ENCODE results near the gene SLC6A3.
"Not testable (repeated sequence)": the region's sequence is repeated elsewhere in the genome, so short reads cannot be mapped to it uniquely, and the experiment has no call there.

Gene SLC6A3

DNA sequence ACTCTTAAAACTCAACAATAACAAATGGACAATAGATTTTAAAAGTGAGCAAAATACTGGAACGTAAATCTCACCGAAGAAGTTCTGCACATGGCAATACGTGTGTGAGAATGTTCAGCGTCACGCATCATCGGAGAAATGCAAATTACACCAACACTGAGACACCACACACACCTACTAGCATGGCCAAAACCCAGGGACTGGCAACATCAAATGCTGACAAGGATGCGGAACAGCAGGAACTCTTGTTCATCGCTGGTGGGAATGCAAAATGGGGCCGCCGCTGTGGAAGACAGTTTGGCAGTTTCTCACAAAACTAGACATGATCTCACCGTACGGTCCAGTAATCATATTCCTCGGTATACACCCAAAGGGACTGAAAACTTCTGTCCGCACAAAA, 78.7 kb downstream of the SLC6A3 start:
- DNase-seq = no peak

DNA sequence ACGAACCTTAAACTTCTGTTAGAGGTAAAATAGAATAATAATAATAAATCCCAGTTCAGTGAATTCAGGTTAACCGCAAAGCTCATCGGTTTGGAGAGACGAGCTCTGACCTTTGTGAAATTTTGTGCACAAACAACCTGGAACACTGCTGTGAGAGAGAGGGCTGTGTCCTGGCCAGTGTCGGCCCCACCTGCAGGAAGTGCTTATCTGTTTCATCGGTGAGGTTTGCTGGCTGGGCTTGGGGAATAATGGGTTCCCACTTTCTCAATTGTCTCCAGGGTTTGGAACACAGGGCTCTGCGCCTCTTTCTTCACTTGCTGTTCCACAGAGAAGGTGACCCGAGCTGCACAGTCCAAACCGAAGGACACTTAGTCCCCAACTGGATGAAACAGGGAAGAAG, 81.0 kb downstream of the SLC6A3 start:
- DNase-seq = no peak

DNA sequence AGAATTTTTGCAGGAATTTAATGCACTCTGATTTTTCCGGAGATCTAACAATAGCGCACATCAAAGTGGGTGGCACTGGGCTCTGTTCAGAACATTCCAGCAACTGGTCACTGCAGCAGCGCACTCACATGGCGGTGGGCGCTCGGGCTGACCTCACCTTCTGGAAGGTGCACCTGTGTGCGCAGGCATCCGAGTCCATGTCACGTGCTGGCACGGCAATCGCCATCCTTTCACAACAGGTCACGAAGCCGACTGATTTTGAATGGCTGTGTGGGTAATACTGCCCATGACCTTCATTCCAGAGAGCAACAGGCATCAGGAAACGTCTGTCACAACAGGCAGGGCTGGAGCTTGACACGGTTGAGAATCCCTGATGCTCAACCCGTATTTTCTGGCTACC, 81.7 kb downstream of the SLC6A3 start:
- DNase-seq = no peak

DNA sequence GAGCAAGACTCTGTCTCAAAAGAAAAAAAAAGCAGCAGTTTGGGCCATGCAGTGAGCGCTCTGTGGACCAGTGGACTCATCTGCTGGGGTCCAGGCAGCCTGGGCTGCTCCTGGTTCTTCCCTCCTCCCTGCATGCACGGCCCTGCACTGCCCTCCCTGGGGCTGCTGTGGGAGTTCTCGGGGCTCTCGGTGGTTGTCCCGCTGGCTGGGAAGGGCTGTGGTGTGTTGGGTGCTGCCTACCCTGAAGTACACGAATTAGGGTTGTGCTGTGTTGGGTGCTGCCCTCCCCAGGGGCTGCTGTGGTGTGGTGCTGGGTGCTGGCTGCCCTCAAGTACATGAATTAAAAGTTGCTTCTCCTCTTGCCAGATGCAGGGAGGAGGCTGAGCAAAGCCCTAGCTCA, 82.1 kb downstream of the SLC6A3 start:
- no peak for DNase-seq

DNA sequence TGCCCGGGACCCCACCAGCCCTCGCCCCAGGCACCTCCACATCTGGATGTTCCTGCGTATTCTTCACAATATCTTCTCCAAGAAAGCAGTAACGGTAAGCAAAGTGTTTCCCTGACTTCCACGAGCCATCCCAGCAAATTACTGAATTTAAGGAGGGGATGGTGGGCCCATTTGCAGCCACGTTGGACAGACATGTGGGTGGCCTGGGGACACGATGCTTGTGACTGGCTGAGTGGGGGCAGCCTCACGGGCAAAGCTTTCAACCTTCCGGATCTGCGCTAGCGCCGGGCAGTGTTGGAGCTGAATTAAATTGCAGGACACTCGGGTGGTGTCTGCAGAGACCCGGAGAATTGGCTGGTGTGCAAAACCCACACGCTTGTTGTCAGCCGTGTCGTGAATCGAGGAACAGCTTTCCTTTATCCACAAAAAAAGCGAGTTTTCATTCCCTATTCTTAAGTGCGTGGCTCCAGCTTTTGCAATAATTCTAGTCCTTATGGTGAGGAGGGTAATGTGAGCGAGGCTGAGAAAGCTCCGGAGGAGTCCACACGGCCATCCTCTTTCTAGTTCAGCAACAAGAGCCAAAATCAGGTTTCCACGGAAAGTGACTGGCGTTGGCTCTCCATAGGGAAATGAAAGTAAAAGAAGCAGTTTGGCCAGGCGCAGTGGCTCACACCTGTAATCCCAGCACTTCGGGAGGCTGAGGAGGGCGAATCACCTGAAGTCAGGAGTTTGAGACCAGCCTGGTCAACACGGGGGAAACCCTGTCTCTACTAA, 82.8 kb downstream of the SLC6A3 start:
- no peak for DNase-seq

DNA sequence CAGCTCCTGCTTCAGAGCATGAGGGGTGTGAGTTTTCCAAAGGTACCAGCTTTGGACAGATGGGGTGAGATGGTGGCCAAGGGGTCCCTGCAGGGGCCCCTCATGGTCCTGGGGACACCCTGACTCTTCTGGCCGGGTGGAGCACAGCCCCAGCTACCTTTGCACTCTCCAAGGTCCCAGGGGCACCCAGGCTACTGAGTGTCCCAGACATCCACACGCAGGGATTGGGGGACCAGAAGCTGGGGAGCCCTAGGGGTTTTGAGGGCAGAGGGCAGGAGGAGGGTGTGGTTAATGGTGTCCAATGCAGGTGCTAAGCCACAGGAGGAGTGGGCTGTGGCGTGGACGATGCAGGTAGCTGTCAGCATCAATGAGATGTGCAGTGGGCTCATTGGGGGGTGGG, 84.4 kb downstream of the SLC6A3 start:
- no peak for DNase-seq

DNA sequence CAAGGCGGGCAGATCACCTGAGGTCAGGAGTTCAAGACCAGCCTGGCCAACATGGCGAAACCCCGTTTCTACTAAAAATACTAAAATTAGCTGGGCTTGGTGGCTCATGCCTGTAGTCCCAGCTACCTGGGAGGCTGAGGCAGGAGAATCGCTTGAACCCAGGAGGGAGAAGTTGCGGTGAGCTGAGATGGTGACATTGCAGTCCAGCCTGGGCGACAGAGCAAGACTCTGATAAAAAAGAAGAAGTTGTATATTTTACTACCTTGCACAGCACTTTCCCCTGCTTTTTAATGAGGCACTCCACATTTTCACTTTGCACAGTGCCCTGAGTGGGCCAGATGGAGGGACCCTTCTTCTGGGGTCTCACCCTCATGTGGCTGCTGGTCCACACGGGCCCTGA, 84.9 kb downstream of the SLC6A3 start:
- DNase-seq = not testable (repeated sequence)

DNA sequence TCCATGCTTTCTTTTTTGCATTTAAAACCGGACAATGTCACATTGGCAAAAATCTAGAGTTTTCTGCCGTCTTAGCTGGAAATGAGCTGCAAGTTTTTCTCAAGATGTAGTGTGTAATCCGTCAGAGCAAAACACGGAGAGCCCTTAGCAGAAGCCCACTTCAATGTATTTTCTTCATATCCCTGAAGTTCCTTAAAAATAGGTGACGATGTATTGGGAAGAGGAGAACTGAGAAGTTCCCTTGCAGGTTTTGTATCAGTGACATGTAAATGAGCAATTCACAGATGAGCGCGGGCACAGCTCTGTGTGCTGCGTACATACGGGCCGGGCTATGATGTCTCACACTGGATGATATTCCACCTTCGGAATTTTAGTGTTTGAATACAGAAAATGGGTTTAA, 85.5 kb downstream of the SLC6A3 start:
- DNase-seq = no peak

DNA sequence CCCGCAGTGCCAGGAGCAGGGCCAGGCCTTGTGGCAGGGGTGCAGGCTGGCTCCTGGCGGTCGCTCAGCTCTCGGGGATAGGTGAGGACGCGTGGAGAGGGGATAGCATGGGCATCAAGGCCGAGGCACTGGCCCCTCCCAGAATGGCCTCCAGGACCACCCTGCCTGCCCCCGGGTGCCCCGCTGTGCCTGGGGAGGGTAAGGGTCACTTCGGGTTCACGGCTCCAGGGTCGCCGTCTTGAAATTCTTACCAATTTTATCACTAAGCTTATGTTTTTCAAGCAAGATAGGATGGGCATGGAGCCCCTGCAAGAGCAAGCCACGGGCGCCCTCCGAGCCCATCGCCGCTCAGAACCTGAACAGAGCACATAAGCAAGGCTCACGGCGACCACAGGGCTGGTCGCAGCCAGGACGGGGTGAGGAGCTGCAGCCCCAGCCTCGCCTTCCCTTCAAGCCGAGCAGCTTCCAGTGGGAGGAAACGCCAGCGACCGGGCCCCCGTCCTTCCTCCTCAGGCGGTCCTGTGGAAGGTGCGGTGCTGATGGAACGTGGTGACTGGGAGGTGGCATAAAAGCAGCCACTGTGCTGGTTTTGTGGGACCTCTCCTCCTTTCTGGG, 86.1 kb downstream of the SLC6A3 start:
- no peak for DNase-seq

DNA sequence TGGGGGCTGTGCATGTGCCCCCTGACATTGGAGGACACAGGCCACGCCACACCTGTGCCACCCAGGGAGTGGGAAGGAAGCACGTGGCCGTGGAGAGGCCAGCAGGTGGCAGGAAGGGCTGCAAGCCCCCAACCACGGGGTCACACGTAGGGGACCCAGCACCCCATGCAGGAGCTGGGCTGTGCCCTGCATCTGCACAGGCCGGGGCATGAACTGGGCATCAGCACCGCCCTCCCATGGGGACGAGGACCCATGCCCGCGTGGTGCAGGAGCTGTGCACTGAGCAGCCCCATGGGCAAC, 86.6 kb downstream of the SLC6A3 start:
- DNase-seq = no peak

DNA sequence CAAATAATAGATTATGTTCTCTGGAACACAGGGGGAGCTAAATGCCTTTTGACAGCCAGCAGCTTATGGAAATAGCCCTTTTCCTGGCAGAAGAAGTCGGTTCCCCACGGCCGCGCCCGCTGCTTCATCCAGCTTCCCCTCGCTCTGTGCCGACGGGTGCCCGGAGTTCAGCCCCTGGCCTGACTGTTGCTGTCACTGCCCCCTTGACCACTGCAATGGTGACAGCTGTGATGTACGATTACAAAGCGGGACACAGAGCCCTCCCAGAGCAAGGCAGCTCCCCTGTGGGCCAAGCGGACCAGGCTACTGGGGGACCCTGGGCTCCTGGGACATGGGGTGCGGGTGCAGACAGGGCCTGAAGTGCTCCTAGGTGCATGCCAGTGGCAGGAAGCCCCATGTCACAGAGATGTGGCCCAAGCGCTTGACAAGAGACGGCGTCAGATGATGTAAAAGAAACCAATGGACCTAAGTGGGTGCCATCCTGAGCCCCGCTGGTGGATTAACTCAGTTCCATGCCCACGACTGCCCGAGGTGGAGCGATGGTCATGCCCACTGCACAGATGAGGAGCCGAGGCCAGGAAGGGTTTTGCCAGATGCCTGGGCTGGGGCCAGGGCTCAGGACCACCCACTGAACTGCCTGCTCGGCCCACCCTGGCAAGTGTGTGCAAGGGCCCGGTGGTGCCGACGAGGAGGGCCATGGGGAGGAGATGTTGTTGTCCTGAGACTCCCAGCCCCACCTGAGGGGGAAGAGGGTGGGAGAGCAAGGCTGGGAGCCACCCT, 87.1 kb downstream of the SLC6A3 start:
- no peak for DNase-seq

DNA sequence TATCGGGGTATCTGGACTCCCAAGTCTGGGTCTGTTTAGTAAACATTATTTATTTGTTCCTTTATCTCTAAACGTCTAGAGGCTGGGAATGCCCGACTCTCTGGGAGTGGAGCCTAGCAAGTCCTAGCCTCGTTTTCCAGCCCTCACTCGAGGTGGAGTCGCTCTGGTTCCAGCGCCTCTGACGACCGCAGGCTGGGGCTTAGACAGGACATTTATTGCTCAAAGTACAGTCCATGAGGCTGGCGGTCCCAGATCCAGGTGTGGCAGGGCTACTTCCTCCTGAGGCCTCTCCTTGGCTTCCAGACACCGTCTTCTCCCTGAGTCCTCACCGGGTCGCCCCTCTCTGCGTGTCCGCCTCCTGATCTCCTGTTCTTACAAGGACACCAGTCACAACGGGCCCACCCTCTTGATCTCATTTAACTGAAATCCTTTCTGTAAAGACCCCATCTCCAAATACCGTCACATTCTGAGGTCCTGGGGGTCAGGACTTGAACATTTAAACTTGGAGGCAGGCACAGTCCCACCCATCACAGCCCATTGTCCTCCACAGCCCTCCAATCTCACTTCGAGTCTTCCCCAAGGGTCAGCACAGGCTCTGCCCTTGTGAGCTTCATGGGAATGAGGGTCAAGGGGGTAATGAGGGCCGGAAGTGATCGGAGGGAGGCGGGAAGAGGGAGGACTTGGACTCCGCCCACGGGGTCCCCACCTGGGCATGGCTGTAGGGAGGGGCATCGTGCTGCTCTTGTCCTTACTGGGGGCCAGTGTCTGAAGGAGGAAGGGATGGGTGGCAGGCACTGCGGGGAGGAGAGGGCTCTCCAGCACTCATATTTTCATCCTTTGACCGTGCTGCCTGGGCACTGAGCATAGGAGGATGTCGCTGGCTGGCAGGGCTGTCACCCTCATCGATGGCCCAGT, 88.1 kb downstream of the SLC6A3 start:
- DNase-seq = no peak

DNA sequence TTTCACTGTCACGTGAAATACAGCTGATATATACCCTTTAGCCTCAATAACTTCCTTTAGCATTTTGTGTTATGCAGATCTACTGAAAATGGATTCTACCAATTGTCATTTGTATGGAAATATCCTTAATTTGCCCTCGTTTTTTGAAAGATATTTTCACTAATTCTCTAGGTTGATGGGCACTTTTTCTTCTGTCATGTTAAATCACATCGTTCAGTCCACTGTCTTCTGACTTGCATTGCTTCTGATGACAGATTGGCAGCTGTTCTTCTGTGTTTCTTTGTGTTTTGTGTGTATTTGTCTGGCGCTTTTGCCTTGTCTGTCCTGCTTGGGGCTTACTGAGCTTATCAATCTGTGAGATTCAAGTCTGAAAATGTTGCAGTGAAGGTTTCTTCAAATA, 90.7 kb downstream of the SLC6A3 start:
- no peak for DNase-seq

DNA sequence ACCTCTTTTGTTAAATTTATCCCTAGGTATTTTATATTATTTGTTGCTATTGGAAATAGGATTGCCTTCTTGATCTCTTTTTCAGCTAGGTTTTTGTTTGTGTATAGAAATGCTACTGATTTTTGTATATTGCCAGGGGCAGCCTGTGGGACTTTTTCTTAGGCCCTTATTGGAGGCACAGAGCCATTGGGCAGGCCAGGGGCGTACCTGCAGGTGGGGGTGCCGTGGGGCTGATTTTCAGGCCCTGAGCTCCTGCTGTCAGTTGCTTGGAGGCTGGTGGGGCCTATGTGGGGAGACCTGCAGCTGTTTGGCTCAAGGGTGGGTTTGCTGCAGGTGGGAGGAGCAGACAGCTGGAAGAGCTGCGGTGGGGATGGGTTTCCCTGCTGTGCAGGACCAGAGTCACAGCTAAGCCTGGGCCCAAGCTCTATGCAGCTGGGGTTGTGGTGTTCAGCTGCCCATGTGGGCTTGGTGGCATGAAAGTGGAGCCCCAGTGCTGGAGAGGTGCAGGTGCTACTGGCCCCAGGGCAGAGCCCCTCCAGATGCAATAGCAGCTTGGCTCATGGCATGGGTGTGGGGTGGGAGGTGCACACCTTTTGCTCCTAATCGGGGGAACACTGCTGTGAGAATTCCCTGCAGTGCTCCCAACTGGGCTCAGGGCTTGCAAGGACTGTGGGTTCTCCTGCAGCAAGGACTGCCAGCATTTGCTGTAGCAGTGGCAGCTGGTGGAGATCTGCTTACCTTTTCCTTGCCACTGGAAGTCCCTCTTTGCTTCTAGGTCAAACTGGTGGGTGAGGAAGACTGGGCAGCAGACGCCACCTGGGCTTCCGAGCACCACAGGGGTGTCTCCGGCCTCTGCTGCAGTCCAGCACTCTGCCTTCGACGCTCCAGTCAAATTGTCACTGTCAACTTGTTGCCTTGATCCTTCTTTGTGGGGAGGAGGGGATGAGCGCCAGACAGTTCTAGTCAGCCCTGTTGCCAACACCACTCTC, 92.7 kb downstream of the SLC6A3 start:
- DNase-seq = no peak

DNA sequence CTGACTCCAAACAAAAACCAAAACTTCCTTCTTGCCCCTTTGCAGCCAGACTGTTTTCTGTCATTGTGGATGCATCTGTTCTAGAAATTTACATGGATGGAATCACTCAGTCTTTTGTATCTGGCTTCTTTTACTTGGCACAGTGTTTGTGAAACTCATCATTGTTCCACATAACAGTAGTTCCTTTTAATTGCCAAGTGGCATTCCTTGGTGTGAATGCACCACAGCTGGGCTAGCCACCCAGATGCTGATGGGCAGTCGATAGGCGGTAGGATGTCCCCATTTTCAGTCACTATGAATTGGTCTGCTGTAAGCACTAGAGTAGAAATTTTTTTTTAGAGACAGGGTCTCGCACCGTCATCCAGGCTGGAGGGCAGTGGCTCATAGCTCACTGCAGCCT, 94.1 kb downstream of the SLC6A3 start:
- no peak for DNase-seq

DNA sequence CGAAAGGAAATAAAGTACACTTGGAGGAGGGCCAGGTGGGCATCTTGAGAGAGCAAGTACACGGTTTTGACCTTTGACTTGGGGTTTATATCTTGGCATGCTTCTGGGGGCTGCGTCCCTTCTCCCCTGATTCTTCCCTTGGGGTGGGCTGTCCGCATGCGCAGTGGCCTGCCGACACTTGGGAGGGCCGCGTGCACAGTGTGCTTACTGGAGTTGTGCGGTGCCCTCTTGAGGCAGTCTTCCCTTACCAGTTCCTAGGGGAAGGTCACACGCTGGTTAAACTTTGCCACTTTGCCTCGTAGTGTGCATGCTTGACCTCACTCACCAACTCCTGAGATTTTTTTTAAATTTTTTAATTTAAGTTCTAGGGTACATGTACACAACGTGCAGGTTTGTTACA, 96.0 kb downstream of the SLC6A3 start:
- peak; percentile 15 for DNase-seq

DNA sequence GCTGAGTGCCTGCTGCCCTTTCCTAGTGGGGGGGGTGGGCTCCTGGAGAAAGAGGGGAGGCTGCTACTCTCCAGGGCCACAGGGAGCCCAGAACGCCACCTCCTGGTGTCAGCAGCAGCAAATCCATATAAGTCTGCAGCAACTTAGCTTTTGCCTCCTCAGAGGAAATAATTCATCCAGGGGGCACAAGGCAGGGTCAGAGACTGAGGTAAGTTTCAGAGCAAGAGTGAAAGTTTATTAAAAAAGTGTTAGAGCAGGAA, 96.3 kb downstream of the SLC6A3 start:
- DNase-seq = peak; percentile 6

DNA sequence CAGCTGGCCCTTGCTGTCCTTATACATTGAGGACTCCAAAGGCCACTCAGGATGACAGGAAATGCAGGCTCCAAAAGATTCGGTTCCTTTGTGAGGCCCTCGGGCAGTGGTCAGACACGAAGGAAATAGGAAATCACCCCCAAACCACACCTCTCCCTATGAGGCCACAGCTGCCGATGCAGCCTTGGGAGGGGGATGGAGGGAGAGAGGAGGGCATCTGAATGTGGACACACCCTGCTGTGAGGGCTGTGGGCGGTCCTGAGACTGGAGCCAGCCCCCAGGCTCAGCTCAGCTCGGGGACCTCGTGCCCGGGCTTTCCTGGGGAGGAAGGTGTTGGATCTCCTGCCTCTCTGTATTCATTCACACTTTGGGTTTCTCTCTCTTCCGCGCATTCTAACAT, 97.7 kb downstream of the SLC6A3 start:
- no peak for DNase-seq

DNA sequence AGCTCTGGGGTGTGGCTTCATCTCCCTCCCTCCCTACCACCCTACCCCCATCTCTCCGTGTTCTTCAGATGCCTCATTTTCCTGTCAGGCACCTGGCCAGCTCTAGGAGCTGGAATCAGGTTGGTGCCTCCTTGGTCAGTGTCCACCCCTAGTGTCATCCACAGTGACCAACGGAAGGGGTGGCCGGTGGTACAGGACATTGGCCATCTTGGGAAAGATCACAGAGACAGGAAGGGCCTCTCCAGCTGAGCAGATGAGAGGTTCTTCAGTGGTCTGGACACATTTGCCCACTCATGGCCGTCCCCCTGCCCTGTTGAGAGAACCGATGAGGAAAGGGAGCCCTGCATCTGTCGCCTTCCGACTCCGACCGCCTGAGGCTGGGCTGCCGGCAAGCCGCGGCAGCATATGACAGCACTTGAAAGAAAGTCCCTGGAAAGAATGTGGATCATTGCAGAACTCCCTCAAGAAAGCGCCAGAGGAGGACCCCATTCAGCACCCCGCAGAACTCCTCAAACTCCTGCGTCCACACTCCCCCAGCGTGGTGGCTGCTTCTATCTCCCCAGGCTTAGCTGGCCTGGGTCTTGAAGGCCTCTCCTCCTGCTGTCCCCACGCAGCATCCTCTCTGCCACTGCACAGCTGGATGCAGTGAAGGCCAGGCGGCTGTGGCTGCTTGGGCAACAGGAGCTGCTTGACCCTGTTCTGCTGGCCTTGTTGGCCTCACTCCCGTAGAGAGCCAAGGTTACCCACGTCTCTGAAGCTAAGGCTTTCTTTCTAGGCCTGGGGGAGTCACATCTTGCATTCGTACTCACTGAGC, 98.4 kb downstream of the SLC6A3 start:
- DNase-seq = no peak

DNA sequence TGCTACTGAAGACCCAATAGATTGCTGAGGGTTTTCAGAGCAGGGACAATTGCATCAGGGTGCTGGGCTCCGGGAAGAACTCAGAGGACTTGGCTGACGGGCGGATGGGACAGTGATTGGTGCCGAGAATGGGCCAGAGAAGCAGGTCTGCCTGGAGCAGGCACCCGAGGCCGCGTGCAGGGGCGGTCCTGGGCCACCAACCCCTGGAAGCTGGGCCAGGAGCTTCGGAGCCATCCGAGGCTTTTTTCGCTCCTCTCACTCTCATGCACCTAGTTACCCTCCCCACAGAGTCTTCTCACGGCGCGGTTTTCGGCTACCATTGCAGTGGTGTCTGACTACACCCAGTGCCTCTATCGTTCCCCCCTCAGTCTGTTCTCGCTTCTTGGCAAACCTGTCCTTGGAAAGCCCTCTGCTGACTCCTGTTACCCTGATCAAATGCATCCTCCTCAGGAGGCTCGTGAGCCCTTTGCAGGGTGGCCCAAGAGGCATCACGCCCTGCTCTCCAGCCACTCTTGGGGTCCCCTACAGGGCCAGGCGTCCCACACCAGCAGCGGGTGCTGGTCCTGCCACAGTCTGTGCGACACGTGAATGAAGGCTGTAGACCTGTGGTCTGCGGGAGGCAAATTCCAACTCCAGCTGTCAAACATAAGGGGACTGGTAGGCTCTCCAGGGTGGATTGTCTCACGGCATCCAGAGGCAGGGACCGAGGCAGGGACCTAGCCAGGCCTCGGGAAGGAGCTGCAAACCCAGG, 99.2 kb downstream of the SLC6A3 start:
- no peak for DNase-seq
